LoVo (cell line): ENCODE results near the gene HID1.
"Not testable (repeated sequence)": the region's sequence is repeated elsewhere in the genome, so short reads cannot be mapped to it uniquely, and the experiment has no call there.

Experiments
- DNase-seq: peaks from one replicate; pipeline ENCODE4 v3.0.0-alpha.2; 2016; ENCODE audit warnings: low spot score

The HID1 gene

GRCh38 chr17:74972107-74972972 lies at the start of gene HID1:
TSS of gene HID1 (minus strand) at chr17:74972759. CDS start at chr17:74972656, 103 bp downstream.
- DNase-seq = peak; percentile 76

- DNase-seq = no peak
Observed at GRCh38 chr17:75020331-75021110, 48.0 kb upstream of the HID1 start.

- no peak for DNase-seq
Observed at GRCh38 chr17:75019710-75020109, 47.2 kb upstream of the HID1 start.

- no peak for DNase-seq
Observed at GRCh38 chr17:75019146-75019545, 46.6 kb upstream of the HID1 start.

- DNase-seq = no peak
Observed at GRCh38 chr17:75013092-75013559, 40.6 kb upstream of the HID1 start.

GRCh38 chr17:75012346-75013091 lies 40.0 kb upstream of the HID1 start, which contains the start of gene MRPL58:
TSS of gene MRPL58 (plus strand) at chr17:75012670. CDS start at chr17:75012687, 17 bp downstream.
- peak; percentile 89 for DNase-seq

- DNase-seq = no peak
Observed at GRCh38 chr17:75012096-75012345, 39.5 kb upstream of the HID1 start.

- DNase-seq = peak; percentile 13
Observed at GRCh38 chr17:75011401-75012095, 39.0 kb upstream of the HID1 start.

GRCh38 chr17:75010683-75011400 lies 38.3 kb upstream of the HID1 start:
- DNase-seq = no peak

- no peak for DNase-seq
Observed at GRCh38 chr17:75009139-75009724, 36.7 kb upstream of the HID1 start.

- no peak for DNase-seq
Observed at GRCh38 chr17:75008373-75008772, 35.8 kb upstream of the HID1 start.

- no peak for DNase-seq
Observed at GRCh38 chr17:75006653-75007052, 34.1 kb upstream of the HID1 start.

- not testable (repeated sequence) for DNase-seq
Observed at GRCh38 chr17:75006084-75006483, 33.5 kb upstream of the HID1 start.

GRCh38 chr17:75005291-75005690 lies 32.7 kb upstream of the HID1 start:
- DNase-seq = no peak

GRCh38 chr17:75004371-75004770 lies 31.8 kb upstream of the HID1 start:
- no peak for DNase-seq

- DNase-seq = no peak
Observed at GRCh38 chr17:75003957-75004355, 31.4 kb upstream of the HID1 start.

- no peak for DNase-seq
Observed at GRCh38 chr17:75003070-75003956, 30.8 kb upstream of the HID1 start.

- DNase-seq = no peak
Observed at GRCh38 chr17:75001915-75002843, 29.6 kb upstream of the HID1 start.

GRCh38 chr17:74999523-74999922 lies 27.0 kb upstream of the HID1 start:
- DNase-seq = no peak
